Renal pelvis (tissue), 4 donors: ENCODE measurements around the gene DYNC1LI2. TPM values are rescaled to one million over a fixed set of nuclear protein-coding genes. Genes with fewer than 3 reads are reported as not detected.
A peak's percentile ranks its signal among the peaks of the same experiment; 100 is the strongest.

Source experiments
- DNase-seq: peaks from one replicate; pipeline ENCODE4 v3.0.0-alpha.2; 2013
- polyA plus RNA-seq, 3 donors: library from polyadenylated mRNA; unstranded; fragments of 120-200 nt; gene quantifications; one replicate each; pipeline ENCODE4 v1.2.1, GENCODE V29; 2013; ENCODE audit not compliant: insufficient read length in 3 of 3

Gene DYNC1LI2
- polyA plus RNA-seq, 3 donors: 105 to 155 (median 142) TPM

DNA sequence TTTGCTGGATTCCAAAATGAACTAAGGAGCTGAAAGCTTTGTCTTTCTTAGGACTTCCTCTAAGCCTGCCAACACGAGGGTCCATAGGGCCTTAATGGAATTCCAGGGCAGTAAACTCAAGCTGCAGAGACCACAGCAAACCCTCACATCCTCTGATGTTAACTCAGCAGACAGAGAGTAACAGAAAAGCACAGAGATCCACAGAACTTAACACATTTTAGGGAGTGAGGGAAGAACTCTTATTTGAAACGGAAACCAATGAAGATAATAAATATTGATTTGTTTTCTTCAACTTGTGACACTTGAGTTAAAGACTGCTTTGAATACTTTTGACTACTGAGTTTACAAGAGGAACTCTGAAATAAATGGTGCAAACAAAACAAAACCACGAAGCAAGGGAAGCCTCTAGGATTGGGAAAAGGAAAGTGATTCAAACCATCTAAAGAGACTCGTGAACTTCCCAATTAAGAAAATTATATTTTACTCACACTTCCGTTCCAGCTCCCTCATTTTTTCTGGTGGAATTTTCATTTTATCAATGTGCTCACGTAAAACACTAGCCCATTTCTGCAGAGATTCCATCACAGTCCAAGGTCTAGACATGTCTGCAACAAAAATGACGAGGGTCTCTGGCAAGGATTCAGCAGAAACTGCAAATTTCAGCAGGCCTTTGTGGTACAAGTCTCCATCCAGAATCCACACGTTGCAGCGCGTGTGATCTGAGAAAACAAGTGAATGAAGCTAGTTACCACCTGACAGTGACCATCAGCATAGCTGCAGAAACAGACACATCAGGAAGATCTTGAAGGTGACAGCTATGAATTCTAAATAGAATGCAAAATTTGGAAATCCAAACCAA, 9.2 kb downstream of the DYNC1LI2 start:
- DNase-seq: no peak

DNA sequence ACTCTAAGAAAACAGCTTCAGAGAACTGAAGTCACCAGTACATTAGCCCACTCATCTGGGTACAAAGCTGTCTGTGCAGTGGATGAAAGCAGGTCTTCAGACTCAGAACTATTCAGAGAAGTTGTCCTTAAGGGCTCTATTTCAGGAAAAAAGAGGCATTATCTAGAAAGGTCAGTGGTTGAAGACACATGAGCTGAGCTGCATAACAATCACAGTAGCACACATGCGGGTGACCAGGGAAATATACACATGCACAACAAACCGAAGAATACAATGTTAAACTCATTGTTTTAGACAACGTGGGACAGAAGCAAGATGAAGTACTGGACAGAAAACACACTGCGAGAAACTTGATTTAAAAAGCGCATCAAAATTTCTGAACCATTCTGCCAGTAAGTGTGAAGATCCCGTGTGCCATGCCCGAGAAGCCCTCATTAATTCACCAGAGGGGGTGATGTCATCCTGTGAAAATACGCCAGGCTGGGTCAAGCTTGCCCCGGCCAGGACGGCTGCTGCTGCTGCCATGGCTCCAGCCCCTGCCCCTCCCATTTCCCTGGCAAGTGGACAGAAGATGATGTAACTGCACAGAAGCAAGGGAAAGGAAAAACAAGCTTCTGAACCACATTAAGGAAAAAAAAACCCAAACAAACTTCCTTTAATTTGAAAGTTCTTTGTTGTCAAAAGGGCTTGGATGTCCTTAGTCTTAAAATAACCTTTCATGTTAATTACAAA, 10.1 kb downstream of the DYNC1LI2 start:
- peak; percentile 54 for DNase-seq

DNA sequence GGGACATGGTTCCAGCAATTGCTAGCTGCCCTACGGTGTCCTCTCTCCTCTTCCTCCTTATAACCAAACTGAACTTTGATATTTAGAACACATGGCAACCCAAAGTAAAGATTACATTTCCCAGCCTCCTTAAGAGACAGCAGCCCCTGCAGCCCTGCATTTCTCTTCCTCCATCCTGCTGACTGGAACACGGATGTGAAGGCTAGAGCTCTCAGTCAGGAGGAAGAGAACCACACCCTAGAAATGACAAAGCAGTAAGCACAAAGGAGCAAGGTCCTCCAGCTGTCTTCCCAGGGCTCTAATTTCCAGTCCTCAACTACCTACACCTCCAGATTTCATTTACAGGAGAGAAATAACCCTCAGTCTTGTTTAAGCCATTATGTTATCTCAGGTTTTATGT, 10.9 kb downstream of the DYNC1LI2 start:
- no peak for DNase-seq

DNA sequence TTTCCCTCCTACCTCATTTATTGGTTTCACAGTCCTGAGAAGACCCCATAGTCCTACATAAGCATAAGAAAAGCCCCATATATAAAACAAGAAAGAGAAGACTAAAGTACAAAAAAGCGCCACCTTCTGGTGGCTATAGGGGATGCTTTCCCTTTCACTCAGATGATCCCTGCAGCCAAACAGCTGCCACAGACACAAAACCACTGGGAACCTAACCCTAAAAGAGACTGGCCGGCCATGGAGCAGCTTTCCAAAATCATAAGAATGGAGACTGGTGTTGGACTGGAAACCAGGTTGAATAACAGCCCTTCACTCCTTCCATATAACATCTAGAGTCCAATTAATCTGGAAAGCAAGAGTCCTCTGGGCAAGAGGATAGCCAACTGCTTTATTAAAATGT, 11.4 kb downstream of the DYNC1LI2 start:
- DNase-seq: no peak

DNA sequence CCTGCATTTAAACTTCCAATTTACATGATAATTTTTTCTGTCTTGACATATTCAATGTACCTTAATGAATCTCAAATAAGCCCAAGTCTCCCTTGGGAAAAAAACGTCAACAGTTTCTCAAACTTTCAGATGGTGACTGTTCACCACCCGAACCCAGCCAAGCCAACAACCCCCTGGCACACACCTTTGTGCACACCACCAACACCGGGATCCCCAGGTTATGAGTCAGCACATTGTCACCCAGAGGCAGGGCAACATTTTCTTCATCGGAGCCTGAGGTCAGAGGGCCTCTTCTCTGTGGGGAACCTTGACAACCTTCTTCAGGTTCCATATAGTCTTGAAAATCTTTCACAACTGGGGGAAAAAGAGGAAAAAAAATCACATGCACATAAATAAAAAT, 15.5 kb downstream of the DYNC1LI2 start:
- no peak for DNase-seq

DNA sequence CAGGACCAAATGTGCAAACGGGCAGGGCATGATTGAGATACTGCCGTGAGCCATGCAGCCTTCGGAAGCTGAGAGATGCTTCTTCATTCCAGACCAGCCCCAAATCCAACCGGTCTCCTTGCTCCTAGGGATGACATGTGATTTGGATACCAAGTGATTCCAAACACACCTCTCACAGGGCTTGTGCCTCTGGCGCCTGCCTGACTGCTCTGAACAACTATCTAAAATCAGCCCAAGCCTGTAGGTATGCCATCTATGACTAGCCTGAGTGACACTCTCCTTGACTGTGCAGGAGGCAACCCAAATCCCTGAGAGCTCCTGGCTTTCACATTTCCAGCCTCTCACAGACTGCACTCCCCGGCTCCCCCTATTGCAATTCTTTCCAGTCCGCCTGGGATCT, 20.3 kb downstream of the DYNC1LI2 start:
- DNase-seq: no peak

DNA sequence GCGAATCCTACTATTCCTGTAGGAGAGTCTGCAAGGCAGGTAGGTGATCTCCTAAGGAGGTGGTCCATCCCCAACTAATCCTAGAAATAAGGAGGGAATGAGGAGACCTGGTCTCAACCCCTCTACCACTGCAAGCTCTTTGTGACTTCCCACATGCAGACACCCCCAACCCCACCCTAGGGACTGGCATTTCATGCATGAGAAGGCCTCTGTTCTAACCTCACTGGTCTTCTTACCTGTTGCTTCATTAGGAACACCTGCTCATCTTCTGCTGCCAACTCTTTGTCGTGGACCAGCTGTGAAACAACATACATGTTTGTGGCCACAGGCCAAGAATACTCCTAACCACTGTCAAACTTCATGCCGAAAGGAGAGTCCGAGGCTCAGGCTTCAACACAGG, 22.6 kb downstream of the DYNC1LI2 start:
- no peak for DNase-seq

DNA sequence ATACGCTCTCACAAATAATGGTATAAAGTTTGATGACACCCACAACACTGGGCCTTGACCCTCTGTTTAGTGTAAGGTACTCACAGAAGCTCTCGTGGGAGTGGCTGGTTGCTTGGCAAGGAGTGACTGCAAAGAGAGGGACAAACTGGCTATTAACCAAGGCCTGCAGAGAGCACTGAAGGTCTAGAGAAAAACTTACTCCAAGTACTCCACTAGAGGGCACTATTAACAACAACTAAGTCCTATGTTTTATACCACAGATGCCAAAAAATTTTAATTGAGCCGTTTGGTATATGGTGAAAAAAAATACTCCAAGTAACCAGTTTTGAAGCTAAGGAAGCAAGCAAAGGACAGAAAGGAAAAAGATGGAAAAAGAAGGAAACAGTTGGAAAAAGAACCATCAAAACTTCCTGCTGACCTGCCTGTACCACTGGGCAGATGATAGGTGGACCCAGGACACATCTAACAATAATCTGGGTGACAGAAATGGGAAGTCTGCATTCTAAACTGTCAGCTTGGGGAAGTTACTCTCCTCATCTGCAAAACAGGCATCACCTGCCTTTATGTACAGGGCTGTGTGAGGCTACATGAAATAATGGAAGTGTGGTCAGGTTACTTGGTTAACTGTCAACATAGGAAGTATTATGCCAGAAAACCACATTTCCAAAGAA, 23.2 kb downstream of the DYNC1LI2 start:
- DNase-seq: no peak

DNA sequence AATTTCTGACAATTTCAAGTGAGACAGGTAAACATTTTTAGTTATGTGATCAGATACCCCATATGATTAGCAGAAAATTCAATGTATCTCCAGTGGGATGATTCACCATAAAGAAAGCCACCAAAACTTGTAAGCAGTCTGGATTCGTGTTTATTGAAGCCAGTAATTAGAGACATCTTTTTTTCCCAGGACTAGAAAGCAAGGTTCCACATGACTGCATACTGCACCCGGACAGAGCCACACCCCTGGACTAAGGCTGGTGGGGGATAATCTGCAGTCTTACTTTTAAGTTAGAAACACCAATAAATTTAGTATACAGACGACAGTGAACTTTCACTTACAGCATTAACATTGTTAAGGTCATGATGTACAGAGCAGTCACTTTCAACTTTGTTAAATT, 30.6 kb downstream of the DYNC1LI2 start:
- DNase-seq: no peak

DNA sequence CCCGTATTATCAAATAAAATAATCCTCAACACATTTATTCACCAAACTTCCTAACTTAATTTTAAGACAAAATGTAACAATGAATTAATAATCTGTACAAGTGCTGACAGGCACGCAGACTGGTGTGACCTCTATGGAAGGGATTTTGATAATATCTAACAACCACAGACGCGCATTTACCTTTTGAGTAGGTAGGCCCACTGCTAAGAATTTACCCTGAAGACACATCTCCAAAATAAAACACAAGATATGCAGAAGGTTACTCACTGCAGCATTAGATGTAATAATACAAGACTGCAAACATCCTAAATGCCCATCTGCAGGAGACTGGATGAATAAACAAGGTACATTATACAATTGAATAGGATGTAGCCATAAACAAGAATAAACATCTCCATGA, 32.2 kb downstream of the DYNC1LI2 start:
- DNase-seq: no peak

DNA sequence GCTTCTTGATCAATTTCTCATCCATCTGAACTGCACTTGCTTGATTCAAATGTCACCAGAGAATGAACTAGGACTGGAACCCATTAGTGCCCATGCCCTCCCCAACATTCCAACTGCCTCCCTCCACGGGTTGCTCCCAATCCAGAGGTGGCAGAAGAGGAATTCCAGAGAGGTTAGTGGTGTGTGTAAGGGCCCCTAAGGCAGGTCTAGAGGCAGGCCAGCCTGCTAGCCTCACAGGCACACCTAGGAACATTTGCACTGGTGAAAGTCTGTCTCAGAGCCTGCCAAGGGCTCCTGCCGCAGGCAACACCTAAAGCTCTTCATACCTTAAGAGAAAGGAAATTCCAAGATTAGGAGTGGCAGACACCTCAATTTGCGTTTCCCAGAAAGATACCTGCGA, 33.6 kb downstream of the DYNC1LI2 start:
- no peak for DNase-seq

DNA sequence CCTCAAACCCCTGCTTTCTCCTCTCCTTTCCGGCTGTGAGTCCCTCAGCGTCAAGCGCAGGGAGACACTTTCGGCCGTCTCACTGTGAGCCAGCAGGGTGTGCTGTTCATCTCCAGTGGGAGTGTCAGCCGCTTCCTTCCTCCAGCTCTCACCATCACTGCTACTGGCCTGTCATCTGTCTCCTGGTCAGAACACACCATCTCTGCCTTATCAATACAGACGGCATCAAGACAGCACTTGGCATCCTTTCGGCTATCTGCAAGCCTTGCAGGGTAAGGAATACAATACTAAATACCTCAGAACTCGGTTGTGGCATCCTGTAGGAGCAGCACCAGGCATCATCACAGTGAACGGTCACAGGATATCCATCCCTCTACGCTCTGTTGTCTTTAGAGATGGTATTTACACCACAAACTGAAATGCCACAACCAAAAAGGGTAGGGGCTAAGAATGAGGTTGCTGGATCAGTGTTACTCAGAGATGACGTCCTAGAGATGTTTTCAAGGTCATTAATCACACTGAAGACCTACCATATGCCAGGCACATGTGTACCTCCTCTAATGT, 34.2 kb downstream of the DYNC1LI2 start:
- no peak for DNase-seq

DNA sequence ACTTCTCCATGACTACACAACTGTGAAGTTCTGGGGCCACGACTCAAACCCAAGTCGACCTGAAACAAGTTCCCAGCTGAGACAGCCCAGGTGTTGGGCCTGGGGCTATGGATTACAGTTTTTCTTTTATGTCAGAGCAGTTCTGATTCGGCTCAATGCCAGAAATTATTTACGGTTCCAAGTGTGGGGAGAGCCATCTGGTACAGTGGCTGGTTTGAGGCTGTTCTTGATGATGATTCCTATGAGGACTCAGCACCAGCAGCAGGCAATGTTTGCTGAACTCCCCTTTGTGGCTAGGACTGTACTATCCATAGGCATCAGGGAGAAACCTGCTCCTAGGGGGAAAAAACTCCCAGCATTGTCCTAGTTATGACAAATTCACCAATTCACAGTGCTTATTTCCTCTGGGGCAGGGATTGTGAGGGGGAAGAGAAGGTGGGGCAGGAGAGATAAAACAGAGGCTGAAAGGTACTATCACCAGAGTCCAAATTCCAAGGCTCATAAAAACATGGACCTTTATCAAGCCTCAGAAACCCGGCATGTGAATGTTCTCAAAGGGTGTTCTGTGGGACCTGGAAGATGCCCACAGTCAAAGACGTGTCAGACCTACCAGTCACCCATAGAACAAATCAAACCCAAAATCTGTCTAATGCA, 36.6 kb downstream of the DYNC1LI2 start:
- DNase-seq: no peak

DNA sequence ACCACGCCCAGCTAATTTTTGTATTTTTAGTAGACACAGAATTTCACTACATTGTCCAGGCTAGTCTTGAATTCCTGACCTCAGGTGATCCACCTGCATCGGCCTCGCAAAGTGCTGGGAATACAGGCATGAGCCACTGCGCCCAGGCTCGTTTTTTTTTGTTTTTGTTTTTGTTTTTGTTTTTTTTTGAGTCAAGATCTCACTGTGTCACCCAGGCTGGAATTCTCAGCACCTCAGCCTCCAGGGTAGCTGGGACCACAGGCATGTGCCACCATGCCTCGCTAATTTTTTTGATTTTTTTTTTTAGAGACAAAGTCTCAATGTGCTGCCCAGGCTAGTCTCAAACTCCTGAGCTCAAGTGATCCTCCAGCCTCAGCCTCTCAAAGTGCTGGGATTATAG, 37.3 kb downstream of the DYNC1LI2 start:
- no peak for DNase-seq

DNA sequence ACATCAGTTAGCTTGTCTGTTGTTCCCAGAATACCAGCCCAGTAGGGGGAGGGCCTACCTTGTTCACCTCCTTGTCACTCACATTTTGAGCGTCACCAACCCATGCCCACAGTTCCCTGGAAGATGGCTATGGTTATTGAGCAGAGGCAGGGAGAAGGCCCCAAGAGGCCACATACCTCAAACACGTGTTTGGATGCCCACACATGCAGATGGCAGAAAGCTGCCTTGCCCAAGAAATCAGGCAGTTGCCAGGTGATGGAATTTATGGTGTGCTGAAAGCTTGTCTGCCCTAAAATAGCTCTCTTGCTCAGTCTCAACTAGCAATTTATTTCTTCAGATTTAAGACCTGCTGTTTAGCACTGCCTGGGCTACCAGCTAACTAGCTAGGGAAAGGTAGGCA, 38.3 kb downstream of the DYNC1LI2 start:
- DNase-seq: no peak

DNA sequence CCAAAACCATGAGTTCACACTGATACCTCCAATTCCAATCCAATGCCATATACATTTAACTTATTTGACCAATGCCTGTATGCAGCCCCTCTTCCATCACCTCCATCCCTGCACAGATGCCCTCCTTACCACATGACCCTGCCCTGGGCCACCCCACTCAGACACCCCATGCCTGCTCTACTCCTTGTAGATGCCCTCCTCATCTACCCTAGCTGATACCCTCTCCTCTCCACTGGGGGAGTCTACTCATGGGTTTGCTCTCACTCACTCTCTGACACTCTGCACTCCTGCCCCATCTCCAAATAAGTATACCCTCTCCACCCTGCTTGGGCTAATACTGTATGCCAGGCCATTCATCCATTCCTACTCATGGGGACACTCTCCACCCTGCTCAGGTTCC, 38.9 kb downstream of the DYNC1LI2 start:
- no peak for DNase-seq

DNA sequence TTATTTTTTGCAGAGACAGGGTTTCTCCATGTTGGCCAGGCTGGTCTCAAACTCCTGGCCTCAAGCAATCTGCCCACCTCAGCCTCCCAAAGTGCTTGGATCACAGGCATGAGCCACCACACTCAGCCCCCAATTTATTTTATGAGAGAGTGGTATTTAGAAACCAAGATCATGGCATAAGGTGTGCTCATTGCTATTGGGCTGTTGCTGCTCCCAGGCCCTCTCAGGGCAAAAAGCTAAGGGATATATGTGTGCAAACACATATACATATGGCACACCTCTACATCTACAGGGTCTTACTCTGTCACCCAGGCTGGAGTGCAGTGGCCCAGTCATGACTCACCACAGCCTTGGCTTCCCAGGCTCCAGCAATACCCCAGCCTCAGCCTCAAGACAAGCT, 39.8 kb downstream of the DYNC1LI2 start:
- no peak for DNase-seq

DNA sequence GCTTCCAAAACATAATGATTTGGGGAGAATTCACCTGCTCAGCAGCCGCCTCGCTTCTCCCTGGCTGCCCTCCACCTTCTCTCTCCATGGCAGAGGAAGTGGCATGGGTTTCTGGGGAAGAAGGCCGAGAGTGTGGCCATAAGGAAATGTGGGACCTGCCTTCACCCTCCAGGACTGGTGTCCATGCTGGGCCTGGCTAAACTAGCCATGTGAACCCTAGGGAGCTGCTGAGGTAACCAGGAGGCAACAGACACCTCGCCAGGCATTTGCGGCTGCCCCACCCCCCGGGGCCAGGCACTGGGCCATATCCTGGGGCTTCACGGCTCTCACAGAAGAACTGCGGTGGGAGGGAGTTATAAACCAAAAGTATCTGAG, 44.9 kb downstream of the DYNC1LI2 start:
- DNase-seq: no peak

DNA sequence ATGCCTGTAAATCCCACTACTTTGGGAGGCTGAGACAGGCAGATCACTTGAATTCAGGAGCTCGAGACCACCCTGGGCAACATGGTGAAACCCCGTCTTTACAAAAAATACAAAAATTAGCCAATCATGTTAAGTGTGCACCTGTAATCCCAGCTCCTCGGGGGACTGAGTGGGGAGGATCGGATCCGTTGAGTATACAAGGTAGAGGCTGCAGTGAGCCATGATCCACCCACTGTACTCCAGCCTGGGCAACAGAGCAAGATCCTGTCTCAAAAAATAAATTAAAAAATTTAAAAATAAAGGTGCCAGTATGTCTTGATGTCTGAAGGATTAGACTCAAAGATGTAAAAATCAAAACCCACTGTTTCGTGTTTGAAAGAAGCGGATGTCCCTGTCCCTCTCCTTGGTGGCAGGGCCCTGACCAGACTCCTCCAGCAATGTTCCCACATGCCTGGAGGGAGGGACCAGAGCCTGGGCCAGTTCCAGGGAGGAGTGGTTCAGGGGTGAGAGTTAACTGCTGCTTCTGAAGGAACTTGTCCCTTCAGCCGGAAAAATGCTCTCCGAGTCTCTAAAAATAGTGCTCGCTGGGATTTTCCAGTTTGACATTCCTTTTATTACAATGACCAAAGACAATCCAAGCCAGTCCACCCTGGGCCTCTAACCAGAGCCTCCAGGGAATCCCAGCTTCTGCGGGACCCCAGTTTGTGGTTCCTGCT, 45.5 kb downstream of the DYNC1LI2 start:
- DNase-seq: peak; percentile 38

DNA sequence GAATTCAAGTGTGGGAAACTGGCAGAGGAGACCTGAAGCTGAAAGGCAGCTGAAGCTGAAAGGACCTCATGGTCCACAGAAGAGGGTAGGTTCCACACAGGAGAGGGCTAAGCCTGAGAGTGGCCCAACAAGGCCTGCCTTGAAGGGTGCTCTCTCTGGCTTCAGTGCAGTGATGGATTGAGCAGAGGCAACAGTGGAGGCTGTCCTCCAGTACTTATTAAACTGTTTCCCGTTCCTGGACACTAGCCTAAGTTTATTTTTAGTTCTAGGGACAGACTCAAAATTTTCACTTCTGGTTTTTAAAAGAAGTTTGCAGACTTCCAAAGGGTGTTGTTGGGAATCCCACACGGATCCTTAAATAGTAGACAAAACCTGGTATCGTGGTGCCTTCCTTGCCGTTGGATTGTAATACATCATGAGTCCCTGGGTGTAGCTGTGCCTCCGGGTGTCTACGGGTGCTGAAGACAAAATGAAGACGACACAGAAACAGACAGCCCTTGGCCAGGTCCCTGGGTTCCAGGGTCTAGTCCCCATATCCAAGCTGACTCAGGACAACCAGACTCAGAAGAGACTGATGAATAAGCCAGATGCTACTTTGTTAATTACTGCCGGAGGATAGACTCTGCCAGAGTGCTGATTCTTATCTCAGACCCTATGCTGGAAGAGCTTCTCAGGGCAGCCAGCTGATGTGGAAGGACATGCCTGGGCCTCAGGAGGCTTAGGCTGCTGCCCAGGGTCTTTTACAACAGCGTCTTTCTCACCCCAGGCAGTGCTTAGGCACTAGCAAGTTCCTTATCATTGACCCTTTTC, 47.8 kb downstream of the DYNC1LI2 start:
- DNase-seq: no peak

DNA sequence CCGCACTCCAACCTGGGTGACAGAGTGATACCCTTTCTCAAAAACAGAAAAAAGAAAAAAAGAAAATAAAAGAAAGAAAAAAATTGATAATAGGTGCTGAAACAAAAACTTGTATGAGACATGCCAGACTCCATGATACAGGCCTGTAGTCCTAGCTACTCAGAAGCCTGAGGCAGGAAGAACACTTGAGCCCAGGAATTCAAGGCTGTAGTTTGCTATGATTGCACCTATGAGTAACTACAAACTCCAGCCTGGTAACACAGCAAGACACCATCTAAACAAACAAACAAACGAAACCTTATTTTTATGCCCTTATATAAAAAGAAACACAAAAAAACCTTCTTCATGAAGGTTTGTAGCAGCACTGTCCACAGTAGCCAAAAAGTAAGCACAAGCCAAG, 49.9 kb downstream of the DYNC1LI2 start:
- DNase-seq: no peak
